Hematopoietic multipotent progenitor cell treated with erythropoietin and hydrocortisone succinate and interleukin-3 and kit ligand, for 15 days (in vitro differentiated cells): ENCODE measurements around the gene PTPRG.
"Not testable (repeated sequence)": the region's sequence is repeated elsewhere in the genome, so short reads cannot be mapped to it uniquely, and the experiment has no call there.

ENCODE experiments used
- DNase-seq: peaks from one replicate; pipeline ENCODE4 v3.0.0-alpha.2; 2015; ENCODE audit warnings: low spot score

PTPRG gene

DNA sequence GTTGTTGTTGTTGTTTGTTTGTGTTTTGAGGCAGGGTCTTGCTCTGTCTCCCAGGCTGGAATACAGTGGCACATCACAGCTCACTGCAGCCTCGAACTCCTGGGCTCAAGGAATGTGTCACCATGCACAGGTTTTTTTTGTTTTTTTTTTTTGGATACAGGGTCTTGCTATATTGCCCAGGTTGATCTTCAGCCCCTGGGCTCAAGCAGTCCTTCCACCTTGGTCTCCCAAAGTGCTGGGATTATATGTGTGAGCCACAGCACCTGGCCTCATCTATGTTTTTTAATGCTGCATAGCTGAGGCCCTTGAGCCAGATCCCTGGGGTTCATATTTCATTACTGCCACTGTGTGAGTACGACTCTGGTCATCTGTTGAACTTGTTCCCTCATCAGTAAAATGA, 459.3 kb downstream of the PTPRG start:
- DNase-seq = no peak

DNA sequence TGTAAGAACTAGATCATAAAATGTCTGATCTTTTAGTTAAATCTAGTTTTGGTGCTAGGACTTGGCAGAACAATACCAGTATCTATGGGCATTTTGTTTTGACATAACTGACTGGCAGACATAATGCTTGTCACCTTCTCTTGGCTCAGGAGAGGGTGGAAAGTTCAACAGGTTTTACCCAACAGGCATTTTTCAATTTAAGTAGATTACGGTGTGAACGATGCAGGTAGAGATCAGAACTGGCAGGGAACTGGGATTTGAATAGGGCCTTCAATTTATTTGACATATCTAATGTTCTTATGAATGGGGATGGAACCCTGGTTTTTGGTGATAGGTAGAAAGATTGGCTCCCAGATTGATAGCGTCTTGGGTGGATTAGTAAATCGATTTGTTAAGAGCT, 460.9 kb downstream of the PTPRG start:
- no peak for DNase-seq

DNA sequence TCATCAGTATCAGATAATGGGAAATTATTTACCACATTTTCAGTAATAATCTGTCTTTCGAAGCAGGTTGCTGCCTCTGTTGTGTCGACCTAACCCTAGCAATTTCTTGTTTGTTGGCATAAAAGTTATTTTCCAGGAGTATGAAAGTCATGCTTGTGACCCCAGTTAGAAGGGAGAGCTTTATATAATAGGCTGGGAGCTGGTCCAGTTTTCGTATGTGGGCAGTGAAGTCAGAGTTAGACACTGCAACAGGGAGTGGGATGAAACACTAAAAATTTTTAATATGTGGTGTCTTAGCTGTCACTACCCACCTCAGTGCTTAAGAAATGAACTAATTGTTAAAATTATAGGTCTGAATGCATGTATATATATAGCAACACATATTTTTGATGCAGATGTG, 463.5 kb downstream of the PTPRG start:
- no peak for DNase-seq

DNA sequence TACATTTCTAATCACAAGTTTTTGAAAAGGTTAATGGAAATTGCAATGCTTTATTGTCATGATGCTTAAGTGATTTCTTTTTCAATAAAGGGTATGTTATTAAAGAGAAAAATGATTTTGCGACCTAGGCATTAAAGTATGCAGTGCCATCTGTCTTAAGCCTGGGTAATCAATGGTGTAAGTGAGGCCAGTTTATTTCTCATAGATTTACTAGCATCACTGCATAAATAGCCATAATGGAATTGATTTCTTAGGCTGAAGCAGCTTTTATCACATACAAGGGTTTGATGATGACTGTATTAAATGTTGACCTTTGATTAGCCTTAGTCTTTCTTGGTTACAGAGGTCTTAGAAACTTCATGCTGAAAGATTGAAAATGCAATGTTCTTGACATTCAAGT, 464.5 kb downstream of the PTPRG start:
- no peak for DNase-seq

DNA sequence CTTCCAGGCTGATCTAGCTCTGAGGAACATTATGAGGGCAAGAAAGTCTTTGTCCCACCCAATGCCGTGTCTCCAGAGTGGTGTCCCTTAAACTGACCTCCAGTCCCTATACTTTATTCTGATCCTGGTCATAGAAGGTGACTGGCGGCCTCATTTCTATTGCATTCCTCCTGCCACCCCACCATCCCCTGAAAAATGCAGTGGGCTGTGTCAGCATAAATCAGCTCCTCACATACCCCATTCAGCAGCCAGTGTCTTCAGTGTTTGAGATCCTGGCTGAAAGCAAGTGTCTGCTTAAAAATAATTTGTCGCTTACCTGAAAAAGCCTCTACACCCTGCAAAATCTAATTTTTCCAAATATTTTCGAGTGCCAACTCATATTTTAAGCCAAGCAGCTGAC, 465.9 kb downstream of the PTPRG start:
- no peak for DNase-seq

DNA sequence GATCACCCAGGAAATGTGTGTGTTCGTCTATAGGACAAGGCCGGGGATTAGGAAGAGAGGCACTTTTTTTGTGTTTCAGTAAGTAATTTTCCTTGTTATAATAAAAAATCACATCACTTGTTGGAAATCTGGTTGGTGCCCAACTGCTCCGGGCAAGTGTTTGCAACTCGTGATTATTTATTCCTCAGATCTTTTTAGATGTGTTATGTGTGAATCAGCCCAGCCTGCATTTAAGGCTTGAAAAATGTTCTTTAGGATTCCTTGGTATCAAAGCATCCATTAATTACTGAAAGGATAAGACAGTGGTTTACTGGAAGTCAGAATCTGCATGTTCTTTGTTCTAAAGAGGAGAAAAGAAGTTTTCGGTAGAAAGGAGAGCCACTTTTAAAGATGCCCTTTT, 466.4 kb downstream of the PTPRG start:
- no peak for DNase-seq

DNA sequence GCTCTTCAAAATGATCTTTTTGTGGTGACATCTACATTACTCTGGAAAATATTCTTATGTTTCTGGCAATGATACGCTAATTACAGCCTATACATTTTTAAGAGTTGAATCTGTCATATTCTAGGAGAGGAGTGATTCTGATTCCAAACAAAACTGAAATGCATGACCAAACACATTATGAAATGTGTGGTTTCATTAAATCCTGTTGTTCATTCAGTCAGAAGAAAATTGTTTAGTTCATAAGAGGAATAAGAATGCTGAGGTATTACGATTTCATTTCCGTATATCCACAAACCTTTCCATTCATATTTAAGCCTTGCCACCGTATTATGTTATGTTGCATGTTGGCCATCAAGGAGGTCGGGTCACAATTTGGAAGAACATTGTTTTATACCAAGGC, 466.9 kb downstream of the PTPRG start:
- no peak for DNase-seq

DNA sequence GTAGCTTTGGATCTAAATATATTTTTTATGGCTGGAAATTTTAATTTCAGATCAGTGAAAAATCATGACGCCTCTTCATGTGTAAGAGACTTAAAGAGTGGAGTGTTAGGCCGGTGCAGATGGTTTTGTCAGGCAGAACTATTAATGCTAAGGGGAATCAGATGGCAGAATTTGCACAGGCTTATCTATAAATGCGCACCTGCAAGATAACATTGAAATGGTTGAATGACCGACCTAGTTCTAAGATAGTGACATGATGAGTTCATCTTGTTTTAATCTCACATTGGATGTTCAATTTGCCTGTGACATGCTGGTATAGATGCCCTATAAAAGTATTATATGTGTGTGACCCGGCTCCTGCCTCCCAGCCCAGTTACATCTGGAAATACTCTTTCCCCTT, 471.4 kb downstream of the PTPRG start:
- DNase-seq = no peak

DNA sequence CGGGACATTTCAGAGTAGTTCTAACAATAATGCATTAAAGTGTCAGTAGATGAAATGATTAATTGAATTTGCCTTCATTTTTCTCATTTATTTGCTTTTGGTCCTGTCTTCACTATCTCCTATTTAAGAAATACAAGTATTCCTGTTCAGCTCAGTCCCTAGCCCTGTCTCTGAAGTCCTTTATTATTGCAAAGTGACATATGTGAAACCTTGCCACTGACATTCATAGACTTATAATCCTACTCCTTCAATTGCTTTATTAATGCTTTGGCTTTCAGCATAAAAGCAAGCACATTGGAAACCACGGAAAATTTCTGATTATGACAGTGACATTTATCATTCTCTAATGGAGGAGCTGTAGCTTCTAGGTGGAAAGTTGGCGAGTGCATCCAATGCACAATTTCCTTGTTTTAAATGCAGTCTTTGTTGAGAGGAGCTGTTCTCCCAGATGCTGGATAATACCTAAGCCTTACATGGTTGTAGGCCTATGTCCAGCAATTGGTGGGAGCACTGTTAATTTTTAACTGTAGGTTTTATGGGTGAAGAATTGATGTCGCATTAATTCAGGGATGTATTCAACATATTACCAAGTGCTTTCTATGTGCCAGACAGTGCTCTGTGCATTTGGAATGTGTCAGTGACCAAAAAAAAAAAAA, 474.2 kb downstream of the PTPRG start:
- DNase-seq = no peak

DNA sequence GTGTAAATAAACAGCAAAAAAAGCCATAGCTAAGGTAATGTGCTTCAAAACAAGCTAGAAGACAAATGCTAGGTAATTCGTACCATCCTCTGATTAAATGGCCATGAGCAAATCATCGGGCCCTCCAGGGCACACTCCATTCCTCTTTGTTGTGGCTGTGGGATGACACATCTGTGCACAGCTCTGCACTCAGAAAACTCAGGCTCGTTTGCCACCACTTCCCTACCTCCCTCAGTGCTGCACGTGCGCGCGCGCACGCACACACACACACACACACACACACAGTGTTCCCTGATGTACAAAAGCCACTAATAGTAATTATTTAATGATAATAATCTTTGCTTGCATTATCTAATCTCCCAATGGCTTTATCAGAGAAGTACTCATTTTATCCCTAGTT, 475.4 kb downstream of the PTPRG start:
- no peak for DNase-seq

DNA sequence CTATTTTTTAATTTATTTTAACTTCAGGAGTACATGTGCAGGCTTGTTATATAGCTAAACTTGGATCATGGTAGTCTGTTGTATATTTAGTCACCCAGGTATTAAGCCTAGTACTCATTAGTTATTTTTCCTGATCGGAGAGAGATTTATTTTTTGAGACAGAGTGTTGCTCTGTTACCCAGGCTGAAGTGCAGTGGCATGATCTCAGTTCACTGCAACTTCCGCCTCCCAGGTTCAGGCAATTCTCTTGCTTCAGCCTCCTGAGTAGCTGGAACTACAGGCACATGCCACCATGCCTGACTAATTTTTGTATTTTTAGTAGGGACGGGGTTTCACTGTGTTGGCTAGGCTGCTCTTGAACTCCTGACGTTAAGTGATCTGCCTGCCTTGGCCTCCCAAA, 477.4 kb downstream of the PTPRG start:
- not testable (repeated sequence) for DNase-seq

DNA sequence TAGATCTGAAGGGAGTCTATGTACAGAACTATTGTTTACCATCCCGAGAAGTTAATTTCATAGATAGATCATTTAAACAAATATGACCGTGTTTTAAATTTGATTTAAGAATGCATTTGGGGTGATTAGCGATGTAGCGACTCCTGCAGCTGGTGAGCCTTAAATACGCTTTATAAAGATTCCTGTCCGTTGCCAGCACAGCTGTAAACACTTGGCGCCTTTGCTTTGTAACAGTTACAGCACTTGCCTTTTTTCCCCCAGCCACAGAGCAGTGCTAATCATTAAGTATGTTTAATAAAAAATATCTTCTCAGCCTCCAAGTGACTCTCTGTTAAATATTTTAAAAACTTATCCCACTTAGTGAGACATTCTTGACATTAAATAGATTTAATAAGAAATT, 478.2 kb downstream of the PTPRG start:
- DNase-seq = no peak

DNA sequence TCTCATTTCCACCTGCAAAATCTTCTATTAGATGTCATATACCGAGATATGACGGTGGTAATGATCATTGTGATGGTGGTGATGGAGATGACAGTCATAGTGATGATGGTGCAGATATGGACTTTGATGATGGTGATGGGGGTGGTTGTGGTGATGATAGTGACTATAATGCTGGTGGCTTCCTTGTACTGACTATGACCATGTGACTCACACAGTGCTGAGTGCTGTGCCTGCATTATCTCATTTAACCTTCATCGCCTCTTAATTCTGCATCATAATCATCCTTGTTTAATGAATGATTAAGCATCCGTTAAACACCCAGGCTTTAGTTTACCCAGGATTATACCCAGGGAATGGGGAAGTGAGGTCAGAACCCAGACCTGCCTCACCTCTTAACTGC, 480.3 kb downstream of the PTPRG start:
- DNase-seq = no peak

DNA sequence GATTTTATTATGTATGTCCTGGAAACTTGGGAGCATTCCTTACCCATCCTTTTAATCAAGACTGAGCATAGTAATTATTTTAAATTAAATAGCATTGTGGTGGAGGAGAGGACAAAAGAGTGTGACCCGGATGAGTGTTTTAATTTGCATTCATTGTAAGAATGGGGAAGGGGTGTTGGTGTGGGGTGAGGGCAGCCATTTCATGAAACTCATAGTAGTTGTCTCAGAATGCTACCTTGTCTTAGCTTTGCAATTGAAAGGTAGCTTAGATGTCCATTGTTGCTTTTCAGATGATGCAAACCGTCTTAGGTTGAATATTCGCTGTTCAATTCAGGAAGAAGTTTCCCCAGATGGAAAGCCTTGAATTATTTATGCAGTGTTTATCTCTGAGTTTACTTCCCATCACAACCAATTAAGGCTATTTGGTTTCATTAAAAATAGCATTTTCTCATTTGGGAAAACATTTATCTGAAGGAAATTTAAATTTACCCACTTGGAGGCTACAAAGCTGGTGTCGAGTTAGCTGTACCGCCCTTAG, 483.6 kb downstream of the PTPRG start:
- no peak for DNase-seq

DNA sequence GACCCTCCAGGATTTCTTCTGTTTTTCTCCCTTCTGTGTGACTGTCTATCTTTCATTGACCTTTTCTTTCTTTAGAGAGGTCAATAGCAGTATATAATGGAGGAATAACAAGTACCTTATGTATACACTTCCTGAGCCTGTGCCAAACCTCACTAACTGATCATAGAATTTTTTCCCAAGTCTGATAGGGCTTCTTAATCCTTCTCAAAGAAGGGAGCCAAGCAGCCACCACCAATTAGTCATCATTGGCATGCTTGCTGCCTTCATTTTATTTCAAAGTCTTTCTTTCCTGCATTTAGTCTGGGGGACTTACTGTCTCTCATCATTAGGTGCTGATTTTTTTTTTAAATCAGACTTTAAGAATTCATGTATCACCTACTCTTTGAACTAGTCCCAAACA, 485.0 kb downstream of the PTPRG start:
- DNase-seq = no peak

DNA sequence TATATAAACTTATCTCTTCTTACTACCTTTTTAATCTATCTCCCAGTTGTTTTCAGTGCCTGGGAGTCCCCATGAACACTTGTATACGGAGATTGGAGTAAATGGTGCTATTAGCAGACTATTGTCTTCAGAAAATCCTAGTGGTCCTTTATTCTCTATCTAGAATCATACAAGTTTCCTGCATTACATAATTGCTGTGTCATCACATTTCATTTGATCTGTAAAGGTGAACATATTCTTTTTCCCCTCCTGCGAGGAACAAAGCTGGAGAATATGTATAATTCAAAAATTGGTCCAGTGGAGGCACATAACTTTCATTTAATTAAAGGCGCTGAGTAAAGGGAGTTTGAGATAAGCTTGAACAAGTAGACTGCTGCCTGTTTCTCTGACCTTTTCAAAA, 487.2 kb downstream of the PTPRG start:
- DNase-seq = no peak

DNA sequence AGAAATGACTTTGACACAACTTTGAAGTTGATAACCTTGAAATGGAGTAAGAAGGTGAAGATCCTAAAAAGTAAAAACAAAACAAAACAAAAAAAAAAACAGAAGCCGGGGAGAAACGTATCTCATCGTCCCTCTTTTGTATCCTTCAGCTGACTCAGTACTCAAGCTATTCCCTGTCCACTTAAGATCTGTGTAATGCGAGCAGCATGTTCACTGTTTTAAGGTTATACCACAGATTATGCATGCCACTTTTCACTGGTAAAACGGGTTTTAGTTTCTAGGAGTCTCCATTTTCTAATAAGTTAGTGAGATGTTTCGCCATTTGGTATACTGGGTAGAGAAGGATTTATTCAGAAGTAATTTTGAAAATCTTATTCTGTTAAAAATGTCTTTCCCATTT, 487.7 kb downstream of the PTPRG start:
- no peak for DNase-seq

DNA sequence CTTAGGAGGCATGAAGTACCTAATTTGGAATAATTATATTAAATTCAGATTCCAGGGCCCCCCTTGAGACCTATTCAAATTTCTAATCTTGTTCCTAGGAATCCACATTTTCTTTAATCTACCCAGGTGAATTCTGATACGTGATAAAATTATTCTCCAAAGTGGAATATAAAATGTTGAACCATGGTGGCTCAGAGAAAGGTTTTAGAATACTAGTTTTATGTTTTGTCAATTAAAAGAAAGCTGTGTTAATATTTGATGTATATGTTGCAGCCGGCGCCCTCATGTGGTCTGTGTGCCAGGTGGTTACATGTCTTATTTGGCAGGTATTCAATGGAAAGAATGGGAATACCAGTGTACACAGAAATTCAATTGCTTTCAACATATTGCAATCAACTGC, 490.1 kb downstream of the PTPRG start:
- no peak for DNase-seq

DNA sequence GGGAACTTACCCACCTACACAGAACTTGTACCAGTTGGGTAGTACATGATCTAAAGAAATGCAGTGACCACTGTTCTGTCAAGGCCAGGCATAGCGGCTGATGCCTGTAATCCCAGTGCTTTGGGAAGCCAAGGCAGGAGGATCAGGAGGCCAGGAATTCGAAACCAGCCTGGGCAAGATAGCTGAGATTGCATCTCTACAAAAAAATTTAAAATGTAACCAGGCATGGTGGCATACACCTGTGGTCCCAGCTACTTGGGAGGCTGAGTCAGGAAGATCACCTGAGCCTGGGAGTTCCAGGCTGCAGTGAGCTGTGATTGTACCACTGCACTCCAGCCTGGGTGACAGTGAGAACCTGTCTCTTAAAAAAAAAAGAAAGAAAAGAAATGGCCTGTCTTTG, 491.0 kb downstream of the PTPRG start:
- DNase-seq = no peak

DNA sequence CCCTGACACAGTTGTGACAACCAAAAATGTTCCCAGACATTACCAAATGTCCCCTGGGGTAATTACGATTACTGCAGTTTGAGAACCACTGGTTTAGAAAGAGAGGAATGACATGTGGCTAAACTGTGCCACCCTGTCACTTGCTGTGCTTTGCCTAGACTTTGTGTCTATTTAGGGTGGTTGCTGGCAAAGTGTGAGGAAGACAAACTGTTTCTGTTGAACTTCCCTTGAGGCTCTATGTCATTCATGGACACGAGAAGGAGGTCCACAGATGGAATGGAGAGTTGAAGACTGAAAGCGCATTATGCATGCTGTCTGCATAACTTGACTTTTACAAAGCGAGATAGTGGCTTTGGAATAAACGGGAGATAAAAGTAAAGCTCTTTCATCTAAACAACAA, 495.3 kb downstream of the PTPRG start:
- DNase-seq = no peak

DNA sequence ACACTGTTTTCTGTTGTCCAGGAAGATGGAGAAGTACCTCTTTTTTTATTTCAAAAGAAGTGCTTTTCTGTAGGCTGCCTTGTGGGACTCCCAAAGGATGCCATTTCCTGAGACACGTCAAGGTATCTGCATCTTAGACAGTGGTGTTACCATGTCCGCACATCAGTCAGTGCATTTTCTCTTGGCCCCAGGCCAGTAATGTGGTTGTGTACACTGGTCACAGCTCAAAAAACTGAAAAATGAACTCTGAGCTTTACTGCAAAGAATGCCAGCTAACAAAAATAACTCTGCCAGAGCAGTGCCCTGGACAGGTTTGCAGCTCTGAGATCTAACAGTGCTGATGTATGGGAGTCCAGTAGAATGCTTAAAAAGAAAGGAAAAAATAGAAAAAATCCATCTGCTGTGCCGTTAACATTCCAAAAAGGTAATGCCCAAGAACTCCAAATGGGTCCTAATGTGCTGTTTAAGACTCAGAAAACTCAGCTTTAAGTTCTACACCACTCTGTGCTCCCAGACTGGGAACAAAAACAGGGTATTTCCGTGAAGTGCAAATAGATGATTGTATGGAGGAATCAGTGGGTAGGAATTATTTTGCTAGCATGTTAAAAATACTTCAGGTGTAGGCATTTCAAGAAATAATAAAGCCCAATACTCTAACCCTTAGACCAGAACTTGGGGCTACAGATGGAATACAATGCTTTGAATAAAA, 496.1 kb downstream of the PTPRG start:
- no peak for DNase-seq

DNA sequence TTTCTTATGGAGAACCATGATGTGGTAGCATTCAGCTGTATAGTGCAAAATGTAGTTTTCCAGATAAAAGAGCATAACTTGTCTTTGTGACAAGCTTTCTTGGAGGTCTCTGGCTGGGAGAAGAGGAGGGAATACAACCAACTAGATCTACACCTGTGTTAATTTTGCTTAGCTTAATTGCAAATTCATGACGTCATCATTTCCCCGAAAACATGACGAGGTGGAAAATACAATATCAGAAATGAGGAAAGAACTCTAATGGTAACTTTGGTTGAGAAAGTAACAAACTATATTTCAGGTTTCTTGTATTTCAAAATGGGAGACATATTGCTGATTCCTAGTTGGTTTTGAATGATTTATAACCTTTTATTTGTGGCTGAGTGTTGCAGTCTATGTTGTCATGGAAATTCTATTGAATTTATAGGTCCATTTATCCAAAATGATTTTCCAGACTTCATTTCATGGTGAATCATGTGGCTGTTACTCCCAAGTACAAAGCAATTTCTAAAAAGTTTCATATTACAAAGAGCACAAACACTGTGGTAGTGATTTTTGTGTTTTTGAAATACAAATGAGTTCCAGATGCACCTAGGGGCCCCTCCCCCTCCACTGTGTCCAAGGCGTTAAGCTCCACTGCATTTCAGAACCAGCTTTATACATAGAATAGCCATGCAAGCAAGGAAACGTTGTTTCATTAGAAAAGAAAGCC, 504.8 kb downstream of the PTPRG start:
- no peak for DNase-seq

DNA sequence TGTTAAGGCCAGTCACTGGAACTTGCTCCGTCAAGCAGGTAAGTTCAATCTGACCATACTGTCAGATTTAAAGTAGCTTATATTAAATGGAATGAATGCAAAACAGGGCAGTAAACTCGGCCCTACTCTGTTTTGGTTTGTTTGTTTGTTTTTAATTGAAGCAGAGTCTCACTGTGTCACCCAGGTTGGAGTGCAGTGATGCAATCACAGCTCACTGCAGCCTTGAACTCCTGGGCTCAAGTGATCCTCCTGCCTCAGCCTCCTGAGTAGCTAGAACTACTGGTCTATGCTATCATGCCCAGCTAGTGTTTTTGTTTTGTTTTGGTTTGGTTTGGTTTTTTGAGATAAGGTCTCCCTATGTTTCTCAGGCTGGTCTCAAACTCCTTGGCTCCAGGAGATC, 507.0 kb downstream of the PTPRG start:
- DNase-seq = no peak
